Erythroblast (primary cell): ENCODE results near the gene SYNE2.

Experiments used
- GATA1 ChIP-seq: IDR thresholded peaks from 2 replicates; pipeline ENCODE4 v1.6.1; 2011; ENCODE audit warnings: low read depth, mild to moderate bottlenecking, control low read depth, low read length, moderate library complexity
- POLR2A ChIP-seq: IDR thresholded peaks from 2 replicates; pipeline ENCODE4 v1.6.1; 2011; ENCODE audit warnings: mild to moderate bottlenecking, low read length

- no peak for TF ChIP-seq POLR2A
- no peak for TF ChIP-seq GATA1
Measured at GRCh38 chr14:64198486-64198885, 345.7 kb downstream of the SYNE2 start.
